Loucy (cell line): ENCODE results near the gene FKBP8.

ENCODE experiments used
- CTCF ChIP-seq: fragments of 200-600 bp; sonication (generic); conservative IDR thresholded peaks from 2 replicates; pipeline ENCODE4 v1.5.1; 2014; ENCODE audit warnings: mild to moderate bottlenecking, antibody characterized with exemption, low read length
- EZH2phosphoT487 ChIP-seq: fragments of 200-600 bp; IDR thresholded peaks from 2 replicates; pipeline ENCODE4 v1.6.1; 2018; ENCODE audit warnings: antibody characterized with exemption, mild to moderate bottlenecking, moderate library complexity, borderline replicate concordance

GRCh38 chr19:18589380-18590272 lies 46.3 kb upstream of the FKBP8 start:
- no peak for TF ChIP-seq CTCF
- TF ChIP-seq EZH2phosphoT487: no peak
